Nucleus accumbens (tissue), 56 donors: ENCODE data around the gene FAM110D.

Source experiments
- DNase-seq, 56 donors: peaks; one replicate each; lab custom pipeline; 2025; lab: John Stamatoyannopoulos, UW

The FAM110D gene

GRCh38 chr1:26158908-26159742 is at the start of gene FAM110D:
FAM110D (plus strand) TSS chr1:26159079; CDS start chr1:26161292, 2,213 bp downstream.
- no peak for DNase-seq

GRCh38 chr1:26109229-26110164 is 49.4 kb upstream of the FAM110D start:
- no peak for DNase-seq

- DNase-seq, result peak in 54 of 56 donors; percentile 20 to 85 (median 74)
Observed at GRCh38 chr1:26110731-26111529, 47.9 kb upstream of the FAM110D start.

GRCh38 chr1:26111530-26112406 is 47.1 kb upstream of the FAM110D start, which contains the start of gene PDIK1L:
PDIK1L (plus strand) TSS chr1:26111824; CDS start chr1:26114309, 2,485 bp downstream.
- peak in 55 of 56 donors; percentile 21 to 95 (median 87) for DNase-seq

- peak in 2 of 56 donors; percentile 32 to 36 for DNase-seq
Observed at GRCh38 chr1:26112407-26112775, 46.5 kb upstream of the FAM110D start.

GRCh38 chr1:26114165-26114927 is 44.5 kb upstream of the FAM110D start:
- no peak for DNase-seq

GRCh38 chr1:26119892-26120608 is 38.8 kb upstream of the FAM110D start:
- DNase-seq, result no peak

- no peak for DNase-seq
Observed at GRCh38 chr1:26121854-26122773, 36.8 kb upstream of the FAM110D start.

GRCh38 chr1:26122988-26123973 is 35.6 kb upstream of the FAM110D start:
- DNase-seq, result no peak

GRCh38 chr1:26124418-26125331 is 34.2 kb upstream of the FAM110D start:
- no peak for DNase-seq

- no peak for DNase-seq
Observed at GRCh38 chr1:26125382-26125781, 33.5 kb upstream of the FAM110D start.

GRCh38 chr1:26125946-26126320 is 32.9 kb upstream of the FAM110D start:
- no peak for DNase-seq

- no peak for DNase-seq
Observed at GRCh38 chr1:26126321-26127084, 32.4 kb upstream of the FAM110D start.
